HepG2 (cell line): ENCODE measurements around the gene EXOC3. TPM values are rescaled to one million over a fixed set of nuclear protein-coding genes. Genes with fewer than 3 reads are reported as not detected.

Experiments used
- AHDC1 ChIP-seq: sonication (generic); formaldehyde crosslinking; IDR thresholded peaks from 2 replicates; pipeline ENCODE4 v1.5.1; 2020; ENCODE audit warnings: mild to moderate bottlenecking, missing genetic modification reagents, borderline replicate concordance
- CBX2 ChIP-seq, 2 experiments: fragments of 200-600 bp in 1 of 2; sonication (generic); formaldehyde crosslinking in 1 of 2; IDR thresholded peaks; 2 replicates each; pipeline versions ENCODE4 v1.7.0 to v1.8.1; 2018 to 2022; ENCODE audit warnings: low read depth in 2 of 2, low read length in 1 of 2, mild to moderate bottlenecking in 1 of 2, missing genetic modification reagents in 1 of 2
- IKZF1 ChIP-seq: fragments of 450-650 bp; IDR thresholded peaks from 2 replicates; pipeline ENCODE4 v1.7.1; 2016
- ISL2 ChIP-seq: sonication (generic); formaldehyde crosslinking; IDR thresholded peaks from 2 replicates; pipeline ENCODE4 v1.5.0; 2020; ENCODE audit warnings: missing genetic modification reagents
- KAT2B ChIP-seq: fragments of 150-350 bp; IDR thresholded peaks from 2 replicates; pipeline ENCODE4 v1.6.1; 2014; ENCODE audit warnings: low read depth, low read length, borderline replicate concordance
- MEIS2 ChIP-seq: sonication (generic); formaldehyde crosslinking; IDR thresholded peaks from 2 replicates; pipeline ENCODE4 v1.9.0; 2021; ENCODE audit warnings: mild to moderate bottlenecking, missing genetic modification reagents
- NFIB ChIP-seq: sonication (generic); formaldehyde crosslinking; IDR thresholded peaks from 2 replicates; pipeline ENCODE4 v1.9.0; 2021; ENCODE audit warnings: missing genetic modification reagents, mild to moderate bottlenecking, borderline replicate concordance
- NFKBIZ ChIP-seq: IDR thresholded peaks from 2 replicates; pipeline ENCODE4 v1.6.1; 2018; ENCODE audit warnings: missing genetic modification reagents, missing compliant biosample characterization
- SIX1 ChIP-seq: sonication (generic); formaldehyde crosslinking; IDR thresholded peaks from 2 replicates; pipeline ENCODE4 v1.4.0; 2020; ENCODE audit warnings: missing genetic modification reagents, borderline replicate concordance
- SNAPC5 ChIP-seq: sonication (generic); formaldehyde crosslinking; IDR thresholded peaks from 2 replicates; pipeline ENCODE4 v1.8.1; 2023; ENCODE audit warnings: mild to moderate bottlenecking, missing genetic modification reagents, borderline replicate concordance
- TRIM24 ChIP-seq: sonication (generic); formaldehyde crosslinking; IDR thresholded peaks from 2 replicates; pipeline ENCODE4 v1.8.0; 2022; ENCODE audit warnings: mild to moderate bottlenecking, missing genetic modification reagents
- YY1 ChIP-seq: IDR thresholded peaks from 2 replicates; pipeline ENCODE4 v1.6.1; 2011; ENCODE audit warnings: low read length, low read depth, moderate library complexity, mild to moderate bottlenecking; ENCODE audit not compliant: insufficient read depth, insufficient replicate concordance
- ZBTB33 ChIP-seq: sonication (generic); formaldehyde crosslinking; IDR thresholded peaks from 2 replicates; pipeline ENCODE4 v1.4.0; 2020; ENCODE audit warnings: missing genetic modification reagents
- ZBTB43 ChIP-seq: sonication (generic); formaldehyde crosslinking; conservative IDR thresholded peaks from 2 replicates; pipeline ENCODE4 v1.4.0; 2020; ENCODE audit warnings: missing genetic modification reagents
- ZMAT5 ChIP-seq: sonication (generic); formaldehyde crosslinking; IDR thresholded peaks from 2 replicates; pipeline ENCODE4 v1.5.0; 2020; ENCODE audit warnings: mild to moderate bottlenecking, low read depth, missing genetic modification reagents, borderline replicate concordance
- ZNF143 ChIP-seq: sonication (generic); formaldehyde crosslinking; IDR thresholded peaks from 2 replicates; pipeline ENCODE4 v1.4.0; 2020; ENCODE audit warnings: missing genetic modification reagents
- ZNF431 ChIP-seq: sonication (generic); formaldehyde crosslinking; IDR thresholded peaks from 2 replicates; pipeline ENCODE4 v1.9.0; 2022; ENCODE audit warnings: missing genetic modification reagents, low read depth, mild to moderate bottlenecking, borderline replicate concordance
- polyA plus RNA-seq, 8 experiments: library from polyadenylated mRNA; depleted of rRNA in 3 of 8; stranded (reverse) in 7 of 8; unstranded in 1 of 8; fragments of >200 nt; fragmentation: Illumina TruSeq in 4 of 8; extraction: Trizol in 4 of 8; gene quantifications; 2 replicates each; pipeline versions ENCODE4 v1.2.1 to v1.2.3, GENCODE V29; 2011 to 2016; ENCODE audit warnings: low read depth in 4 of 8, missing spikeins in 1 of 8, mixed read lengths in 1 of 8; ENCODE audit not compliant: insufficient read depth in 1 of 8
- total RNA-seq, 5 experiments: library from RNA; depleted of rRNA; stranded (reverse); fragments of >200 nt; fragmentation: Illumina TruSeq; extraction: Trizol; gene quantifications; 2 replicates each; pipeline ENCODE4 v1.2.3, GENCODE V29; 2016; ENCODE audit warnings: low read depth in 1 of 5

Gene EXOC3
- total and polyA plus RNA-seq, 2 of the 13 experiments (the other 11 are each of a cell fraction or from before 2014, with no cell fraction given), result 9.2 to 20.5 TPM

- no peak for TF ChIP-seq AHDC1
- peak; percentile 65; the same call in 1 of the 2 replicates for TF ChIP-seq ISL2 (CRISPR knock-in tag)
- TF ChIP-seq ZNF143, result no peak
- TF ChIP-seq SIX1 (CRISPR knock-in tag), result no peak
- TF ChIP-seq NFKBIZ (CRISPR knock-in tag), result peak; percentile 85; the same call in 1 of the 2 replicates
- TF ChIP-seq ZMAT5 (CRISPR knock-in tag), result no peak
- TF ChIP-seq CBX2 (IDR thresholded peaks at IDR 0.05; ENCODE audit: low read depth, low read length), result no peak
- no peak for TF ChIP-seq CBX2 (CRISPR knock-in tag; IDR thresholded peaks at IDR 0.05; ENCODE audit: low read depth)
- no peak for TF ChIP-seq IKZF1
- no peak for TF ChIP-seq TRIM24
- TF ChIP-seq MEIS2 (CRISPR knock-in tag), result peak; percentile 94
- TF ChIP-seq YY1, result peak; percentile 71
- peak; percentile 83; the same call in 1 of the 2 replicates for TF ChIP-seq ZNF431 (CRISPR knock-in tag)
- 0 out of 2 replicates have a peak, but pooled peaks have one; percentile 76 for TF ChIP-seq SNAPC5 (CRISPR knock-in tag)
- TF ChIP-seq ZBTB43 (CRISPR knock-in tag), result peak; percentile 92
- no peak for TF ChIP-seq ZBTB33 (CRISPR knock-in tag)
- no peak; the same call in 1 of the 2 replicates for TF ChIP-seq NFIB (CRISPR knock-in tag)
- TF ChIP-seq KAT2B, result no peak
Measured at GRCh38 chr5:472656-473550, 29.9 kb downstream of the EXOC3 start (continued).
